ENCODE results near the gene PARN.

- no peak for TF ChIP-seq POLR2A (IDR thresholded peaks at IDR 0.05; ENCODE audit: control extremely low read depth in 1 of 2, low read depth in 2 of 2, low read length in 2 of 2)
- no peak for TF ChIP-seq POLR2AphosphoS5 (IDR thresholded peaks at IDR 0.05; ENCODE audit: low read depth, low read length)
Measured at GRCh38 chr16:14436401-14436955, 193.6 kb downstream of the PARN start.
